Calu3 (cell line): Measurements from ENCODE around the gene CRACDL. TPM values are rescaled to one million over a fixed set of nuclear protein-coding genes. Genes with fewer than 3 reads are reported as not detected.

Source experiments
- BruUV-seq: library from RNA; stranded (reverse); fragments of 400-500 nt; replicated peaks from 2 replicates; lab custom pipeline; 2021; lab: Mats Ljungman, UMichigan
- CTCF ChIA-PET: fragments of 300-600 bp; sonication (Branson Sonifier 250); formaldehyde crosslinking; loops from one replicate; lab custom pipeline; 2022; ENCODE audit warnings: antibody characterized with exemption; lab: Charles Lee
- DNase-seq: peaks from one replicate; pipeline ENCODE4 v3.0.0; 2022
- H3K27ac Mint-ChIP-seq: one replicate; pipeline ENCODE4 v1.8.0; 2022; ENCODE audit warnings: mixed read lengths; ENCODE audit not compliant: unreplicated experiment
- H3K27me3 Mint-ChIP-seq: one replicate; pipeline ENCODE4 v1.8.0; 2022; ENCODE audit warnings: mixed read lengths; ENCODE audit not compliant: unreplicated experiment
- H3K36me3 Mint-ChIP-seq: one replicate; pipeline ENCODE4 v1.8.0; 2022; ENCODE audit warnings: mild to moderate bottlenecking, moderate library complexity, mixed read lengths; ENCODE audit not compliant: insufficient read depth, unreplicated experiment
- H3K4me1 Mint-ChIP-seq: one replicate; pipeline ENCODE4 v1.8.0; 2022; ENCODE audit warnings: mild to moderate bottlenecking, low read depth, mixed read lengths; ENCODE audit not compliant: unreplicated experiment
- H3K4me3 Mint-ChIP-seq: one replicate; pipeline ENCODE4 v1.8.0; 2022; ENCODE audit warnings: mild to moderate bottlenecking, low read depth, moderate library complexity, mixed read lengths; ENCODE audit not compliant: unreplicated experiment
- H3K9me3 Mint-ChIP-seq: one replicate; pipeline ENCODE4 v1.8.0; 2022; ENCODE audit warnings: low read depth, mixed read lengths; ENCODE audit not compliant: unreplicated experiment
- intact Hi-C: fragments of 100-400 bp; cut with micrococcal nuclease; formaldehyde crosslinking; loops from one replicate; pipeline ENCODE4 v1.10.0; 2022; ENCODE audit not compliant: unreplicated experiment
- total RNA-seq: library from RNA; stranded (reverse); gene quantifications from 2 replicates; pipeline ENCODE4 v1.2.3, GENCODE V29; 2022
- TF ChIP-seq, protein P1 (sequence below): fragments of 200-600 bp; IDR thresholded peaks from one replicate; pipeline ENCODE4 v1.8.0; 2022; ENCODE audit warnings: antibody characterized with exemption; ENCODE audit not compliant: unreplicated experiment

CRACDL gene
- total RNA-seq, 1 experiment from 2014 or later = 16.2 TPM

DNA sequence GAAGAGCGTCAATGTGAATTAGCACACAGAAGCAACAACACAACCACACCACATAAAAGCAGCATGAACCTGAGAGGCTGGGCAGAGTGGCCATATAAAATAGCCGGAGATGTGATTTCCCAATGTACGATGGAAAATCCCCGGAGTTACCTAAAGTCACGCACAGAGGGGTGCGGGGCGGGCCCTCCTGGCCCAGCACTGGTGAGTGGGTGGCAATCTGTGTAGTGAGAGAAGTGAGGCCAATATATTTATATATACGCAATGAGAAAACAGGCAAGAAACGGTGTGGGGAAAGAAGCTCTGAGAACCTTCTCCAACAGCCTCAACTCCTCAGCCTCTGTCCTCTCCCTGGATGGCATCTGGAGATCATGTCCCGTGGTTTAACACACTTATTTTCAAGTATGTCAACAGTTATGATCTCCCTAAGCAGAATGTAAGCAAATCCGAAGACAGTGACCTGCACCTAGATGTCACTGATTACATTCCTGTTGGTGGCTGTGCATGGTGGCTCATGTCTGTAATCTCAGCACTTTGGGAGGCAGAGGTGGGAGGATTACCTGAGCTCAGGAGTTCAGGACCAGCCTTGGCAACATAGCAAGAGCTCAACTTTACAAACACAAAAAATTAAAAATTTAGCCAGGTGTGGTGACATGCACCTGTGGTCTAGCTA lies 41.6 kb downstream of the CRACDL start:
- CTCF ChIA-PET = no interaction called here
- TF ChIP-seq, protein P1, sequence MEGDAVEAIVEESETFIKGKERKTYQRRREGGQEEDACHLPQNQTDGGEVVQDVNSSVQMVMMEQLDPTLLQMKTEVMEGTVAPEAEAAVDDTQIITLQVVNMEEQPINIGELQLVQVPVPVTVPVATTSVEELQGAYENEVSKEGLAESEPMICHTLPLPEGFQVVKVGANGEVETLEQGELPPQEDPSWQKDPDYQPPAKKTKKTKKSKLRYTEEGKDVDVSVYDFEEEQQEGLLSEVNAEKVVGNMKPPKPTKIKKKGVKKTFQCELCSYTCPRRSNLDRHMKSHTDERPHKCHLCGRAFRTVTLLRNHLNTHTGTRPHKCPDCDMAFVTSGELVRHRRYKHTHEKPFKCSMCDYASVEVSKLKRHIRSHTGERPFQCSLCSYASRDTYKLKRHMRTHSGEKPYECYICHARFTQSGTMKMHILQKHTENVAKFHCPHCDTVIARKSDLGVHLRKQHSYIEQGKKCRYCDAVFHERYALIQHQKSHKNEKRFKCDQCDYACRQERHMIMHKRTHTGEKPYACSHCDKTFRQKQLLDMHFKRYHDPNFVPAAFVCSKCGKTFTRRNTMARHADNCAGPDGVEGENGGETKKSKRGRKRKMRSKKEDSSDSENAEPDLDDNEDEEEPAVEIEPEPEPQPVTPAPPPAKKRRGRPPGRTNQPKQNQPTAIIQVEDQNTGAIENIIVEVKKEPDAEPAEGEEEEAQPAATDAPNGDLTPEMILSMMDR = no peak

DNA sequence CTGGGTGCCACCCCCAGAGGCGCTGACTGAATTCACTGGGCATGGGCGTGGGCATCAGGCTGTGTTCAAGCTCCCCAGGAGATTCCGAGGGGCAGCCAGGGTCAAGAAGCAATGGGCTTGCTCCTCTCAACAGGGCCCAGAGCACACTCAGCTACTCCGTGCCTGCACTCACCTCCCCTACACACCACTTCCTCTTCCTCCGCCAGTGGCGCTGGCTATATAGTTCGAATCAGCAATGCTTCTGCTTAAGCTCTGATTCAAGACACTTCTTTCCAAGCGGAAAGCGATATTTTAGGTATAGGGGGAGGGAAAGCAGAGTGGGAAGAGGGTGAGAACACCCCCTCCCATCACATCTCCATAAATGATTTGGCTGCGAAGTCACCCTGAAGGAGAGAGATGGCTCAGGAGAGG lies 42.1 kb downstream of the CRACDL start:
- CTCF ChIA-PET = no interaction called here
- no peak overlapping the region for H3K4me3 Mint-ChIP-seq
- peaks cover 20% of the 10 kb centered on the region for H3K27me3 Mint-ChIP-seq
- no peak overlapping the region for H3K27ac Mint-ChIP-seq
- no peaks in the 10 kb centered on the region for H3K9me3 Mint-ChIP-seq
- H3K4me1 Mint-ChIP-seq = no peaks in the 10 kb centered on the region
- no peaks in the 10 kb centered on the region for H3K36me3 Mint-ChIP-seq
- no peak for DNase-seq
- no TSS peak for BruUV-seq
- intact Hi-C loops = no loop called here
- TF ChIP-seq, protein P1 = no peak

More for the DNA sequence above, 41.6 kb downstream of the CRACDL start:
- intact Hi-C loops = no loop called here
- no peaks in the 10 kb centered on the region for H3K4me1 Mint-ChIP-seq
- no peak overlapping the region for H3K4me3 Mint-ChIP-seq
- no peaks in the 10 kb centered on the region for H3K9me3 Mint-ChIP-seq
- no peak for DNase-seq
- no peaks in the 10 kb centered on the region for H3K36me3 Mint-ChIP-seq
- no TSS peak for BruUV-seq
- peaks cover 26% of the 10 kb centered on the region for H3K27me3 Mint-ChIP-seq
- no peak overlapping the region for H3K27ac Mint-ChIP-seq

DNA sequence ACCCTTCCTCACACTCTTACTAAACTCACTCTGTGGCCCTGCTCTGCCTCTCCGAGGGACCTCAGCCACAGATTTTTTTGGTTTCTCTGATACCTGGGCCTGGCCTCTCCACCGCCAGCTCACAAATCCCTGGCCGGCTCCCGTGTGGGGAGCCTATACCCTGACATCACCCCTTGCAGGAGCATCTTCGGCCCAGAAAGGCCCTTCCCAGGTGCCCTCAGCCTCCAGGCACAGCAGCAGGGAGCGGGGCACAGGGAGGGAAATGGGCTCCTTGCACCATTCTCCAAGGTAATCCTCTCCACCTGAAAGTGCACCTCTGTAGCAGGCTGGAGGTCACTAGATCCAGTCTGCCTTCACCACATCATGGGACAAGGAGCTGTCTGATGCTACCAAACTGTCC lies 43.2 kb downstream of the CRACDL start:
- Mint-ChIP-seq H3K36me3 (no peaks in the 10 kb centered on the region), H3K4me3 (no peak overlapping the region), H3K4me1 (no peaks in the 10 kb centered on the region), H3K27ac (no peak overlapping the region), H3K9me3 (no peaks in the 10 kb centered on the region), H3K27me3 (peaks cover 14% of the 10 kb centered on the region)
- TF ChIP-seq, protein P1 = no peak
- CTCF ChIA-PET = no interaction called here
- intact Hi-C loops = no loop called here
- no peak for DNase-seq
- BruUV-seq = no TSS peak

DNA sequence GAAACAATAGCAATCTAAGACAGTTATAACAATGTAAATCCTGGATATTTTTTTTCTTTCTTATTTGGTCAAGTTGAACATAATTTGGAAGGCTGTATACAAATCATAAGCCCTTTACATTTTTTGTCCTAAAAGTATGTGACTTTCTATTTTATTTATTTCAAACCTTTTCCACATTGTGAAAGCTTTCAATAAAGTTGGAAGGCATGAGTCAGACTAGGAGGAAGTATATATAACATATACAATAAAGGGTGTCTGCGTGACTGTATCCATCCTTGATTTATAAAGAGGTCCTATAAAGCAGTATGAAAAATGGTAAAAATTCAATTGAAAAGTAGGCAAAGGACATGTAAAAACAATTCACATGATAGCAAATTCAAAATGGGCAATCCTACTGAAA lies 44.4 kb downstream of the CRACDL start:
- Mint-ChIP-seq H3K4me3 (no peak overlapping the region), H3K27ac (no peak overlapping the region), H3K9me3 (peaks cover under 1% of the 10 kb centered on the region), H3K4me1 (no peaks in the 10 kb centered on the region), H3K27me3 (peaks cover 14% of the 10 kb centered on the region), H3K36me3 (no peaks in the 10 kb centered on the region)
- CTCF ChIA-PET = no interaction called here
- TF ChIP-seq, protein P1 = no peak
- DNase-seq = no peak
- intact Hi-C loops = no loop called here
- BruUV-seq = no TSS peak
